Measurements from ENCODE around the gene PCDH17. TPM values are rescaled to one million over a fixed set of nuclear protein-coding genes. Genes with fewer than 3 reads are reported as not detected.

Gene PCDH17
- total RNA-seq, 1 experiment from 2014 or later: 2.4 TPM

GRCh38 chr13:57726981-57727380 is 95.4 kb downstream of the PCDH17 start:
- DNase-seq (ENCODE audit: low read depth): no peak

- DNase-seq (ENCODE audit: low read depth): no peak
Measured at GRCh38 chr13:57734306-57734705, 102.8 kb downstream of the PCDH17 start.

DNA sequence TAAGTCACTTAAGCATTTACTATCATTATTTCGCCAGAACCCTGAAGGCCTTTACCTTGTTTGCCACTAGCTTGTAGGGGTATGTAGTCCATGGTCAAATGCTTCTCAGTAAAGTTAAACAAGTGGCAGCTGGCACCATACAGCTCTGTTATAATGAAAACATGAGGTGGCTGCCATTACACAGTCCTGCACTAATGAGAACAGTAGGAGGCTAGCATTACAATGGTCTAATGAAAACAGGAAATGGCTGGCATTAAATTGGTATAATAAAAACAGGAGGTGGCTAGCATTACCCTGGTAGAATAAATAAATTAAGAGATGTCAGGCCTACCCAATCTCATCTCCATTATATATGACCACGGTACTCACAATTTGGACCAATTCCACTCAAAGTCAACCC is 107.5 kb downstream of the PCDH17 start:
- DNase-seq (ENCODE audit: low read depth): no peak

DNA sequence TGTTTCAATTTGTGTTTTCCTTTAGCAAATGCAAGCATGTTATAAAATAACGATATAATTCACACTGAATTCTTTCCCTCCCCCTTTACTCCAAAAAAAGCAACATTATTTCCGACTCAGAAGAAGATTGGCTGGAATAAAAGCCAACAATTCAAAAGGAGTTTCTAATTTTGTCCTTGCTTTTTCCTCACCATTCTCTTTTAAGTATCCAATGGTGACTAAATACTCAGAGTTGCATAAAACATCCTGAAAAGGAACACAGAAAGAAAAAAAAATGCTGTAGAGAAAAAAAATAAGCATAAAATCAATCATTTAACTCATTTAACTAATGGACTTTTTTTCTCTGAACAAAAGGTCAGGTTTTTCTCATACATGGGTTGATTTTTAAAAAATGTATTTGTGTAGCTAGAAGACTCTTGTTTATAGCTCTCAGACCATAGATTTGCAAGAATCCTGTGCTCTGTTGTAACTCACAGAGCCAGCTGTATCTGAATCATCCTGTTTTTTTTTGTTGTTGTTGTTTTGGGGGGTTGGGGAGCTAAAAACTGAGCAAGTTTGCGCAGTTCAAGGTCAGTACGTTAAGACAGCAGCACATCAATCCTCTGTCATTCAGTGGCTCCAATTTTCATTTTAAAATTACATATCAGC is 108.1 kb downstream of the PCDH17 start:
- no peak for DNase-seq (ENCODE audit: low read depth)

DNA sequence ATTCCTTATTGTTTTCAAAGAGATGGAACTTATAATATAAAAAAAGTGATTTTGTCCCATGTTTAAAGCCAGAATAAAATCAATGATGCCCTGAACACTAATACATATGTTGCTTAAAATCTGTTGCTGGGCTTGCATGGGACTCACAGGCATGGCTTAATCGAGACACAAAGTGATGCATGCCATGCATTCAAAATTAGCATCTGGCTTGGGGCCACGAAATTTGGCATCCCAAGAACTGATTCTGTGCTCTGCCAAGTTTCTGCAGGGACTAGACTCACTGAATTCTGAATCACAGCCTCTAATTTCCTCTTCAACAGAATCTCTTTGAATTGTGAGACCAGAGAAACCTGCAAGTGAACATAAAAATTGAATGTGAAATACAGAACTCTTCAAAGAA is 109.2 kb downstream of the PCDH17 start:
- DNase-seq (ENCODE audit: low read depth): no peak

DNA sequence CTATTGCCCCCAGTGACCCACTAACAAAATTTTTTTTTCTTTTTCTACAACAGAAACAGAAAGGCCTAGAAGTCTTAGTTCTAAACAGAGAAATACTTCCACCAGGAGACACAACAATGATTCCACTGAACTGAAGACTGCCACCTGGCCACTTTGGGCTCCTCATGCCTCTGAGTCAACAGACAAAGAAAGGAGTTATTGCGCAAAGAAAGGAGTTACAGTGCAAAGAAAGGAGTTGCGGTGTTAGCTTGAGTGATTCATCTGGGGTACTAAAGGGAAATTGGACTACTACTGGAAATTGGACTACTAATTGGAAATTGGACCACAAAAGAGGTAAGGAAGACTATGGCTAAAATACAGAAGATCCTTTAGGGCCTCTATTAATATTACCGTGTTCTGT is 116.6 kb downstream of the PCDH17 start:
- peak; percentile 1 for DNase-seq (ENCODE audit: low read depth)

GRCh38 chr13:57760951-57761350 is 129.4 kb downstream of the PCDH17 start:
- no peak for DNase-seq (ENCODE audit: low read depth)

DNA sequence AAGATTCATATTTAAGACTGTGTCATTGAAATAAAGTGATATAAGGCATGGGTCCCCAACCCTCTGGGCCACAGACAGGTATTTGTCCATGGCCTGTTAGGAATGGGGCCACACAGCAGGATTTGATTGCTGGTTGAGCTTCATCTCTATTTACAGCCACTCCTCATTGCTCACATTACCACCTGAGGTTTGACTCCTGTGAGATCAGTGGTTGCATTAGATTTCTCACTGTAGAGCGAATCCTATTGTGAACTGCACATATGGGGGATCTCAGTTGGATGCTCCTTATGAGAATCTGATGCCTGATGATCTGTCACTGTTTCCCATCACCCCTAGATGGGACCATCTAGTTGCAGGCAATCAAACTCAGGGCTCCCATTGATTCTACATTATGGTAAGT is 132.1 kb downstream of the PCDH17 start:
- no peak for DNase-seq (ENCODE audit: low read depth)
